Glomerular visceral epithelial cell (primary cell): ENCODE measurements around the gene ZFAND3.
"Not testable (repeated sequence)": the region's sequence is repeated elsewhere in the genome, so short reads cannot be mapped to it uniquely, and the experiment has no call there.

Experiments used
- DNase-seq: peaks from one replicate; pipeline ENCODE4 v3.0.0-alpha.2; 2016; ENCODE audit errors: extremely low spot score

ZFAND3 gene

DNA sequence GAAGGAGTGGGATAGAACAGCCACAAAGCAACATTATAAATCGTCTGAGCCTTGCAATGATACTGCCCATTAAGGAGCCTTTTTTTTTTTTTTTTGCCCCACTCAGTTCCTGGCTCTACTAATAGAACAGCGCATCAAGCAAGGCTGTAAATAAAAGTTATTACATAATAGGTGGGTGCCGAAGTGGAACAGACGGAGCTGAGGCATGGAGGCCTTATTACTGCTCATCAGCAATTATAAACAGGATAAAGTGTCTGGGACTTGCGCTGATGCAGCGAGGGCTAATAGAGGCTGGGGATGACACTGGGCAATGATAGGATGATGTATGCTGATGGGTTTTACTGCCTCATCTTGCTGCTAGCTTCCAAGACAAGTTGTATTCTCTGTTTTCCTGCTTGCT, 272.1 kb downstream of the ZFAND3 start:
- DNase-seq = no peak

DNA sequence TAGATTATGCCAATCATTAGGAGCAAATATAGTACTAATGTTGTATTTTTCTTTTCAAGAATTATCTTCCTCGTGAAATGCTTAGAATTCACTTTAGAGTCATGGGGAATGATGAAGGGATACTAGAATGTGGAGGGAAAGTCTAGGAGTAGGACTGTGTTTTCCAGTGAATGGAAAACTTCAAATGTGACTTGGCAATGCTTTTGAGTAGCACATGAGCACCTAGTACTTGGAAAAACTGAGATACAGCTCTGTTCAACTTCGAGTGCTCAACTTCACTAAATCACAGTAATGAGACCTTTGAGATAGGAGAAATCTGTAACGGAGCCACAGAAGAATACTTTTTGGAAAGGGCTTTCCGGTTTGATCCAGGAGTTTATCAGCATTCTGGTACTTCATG, 272.9 kb downstream of the ZFAND3 start:
- DNase-seq = no peak

GRCh38 chr6:38092964-38093363, 273.4 kb downstream of the ZFAND3 start:
- no peak for DNase-seq

- peak; percentile 13 for DNase-seq
These were observed 275.5 kb downstream of the ZFAND3 start for GRCh38 chr6:38095054-38095453.

DNA sequence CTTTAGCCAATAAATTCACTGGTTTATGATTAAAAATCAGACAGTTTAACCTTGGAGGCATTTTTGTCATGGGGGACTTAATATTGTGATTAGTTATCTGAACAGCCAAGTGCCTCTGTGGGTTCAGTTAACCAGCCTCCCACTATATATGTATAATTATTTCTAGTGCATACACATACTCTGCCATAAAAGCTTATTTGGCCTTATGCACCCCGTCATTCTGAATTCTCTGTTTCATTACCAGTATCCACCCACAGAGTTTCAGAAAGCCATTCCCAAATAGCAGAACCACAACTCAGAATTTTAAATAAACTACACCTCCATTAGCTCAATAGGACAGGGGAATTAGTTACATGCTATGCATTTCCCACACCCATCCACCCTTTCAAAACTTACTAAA, 279.7 kb downstream of the ZFAND3 start:
- DNase-seq = no peak

DNA sequence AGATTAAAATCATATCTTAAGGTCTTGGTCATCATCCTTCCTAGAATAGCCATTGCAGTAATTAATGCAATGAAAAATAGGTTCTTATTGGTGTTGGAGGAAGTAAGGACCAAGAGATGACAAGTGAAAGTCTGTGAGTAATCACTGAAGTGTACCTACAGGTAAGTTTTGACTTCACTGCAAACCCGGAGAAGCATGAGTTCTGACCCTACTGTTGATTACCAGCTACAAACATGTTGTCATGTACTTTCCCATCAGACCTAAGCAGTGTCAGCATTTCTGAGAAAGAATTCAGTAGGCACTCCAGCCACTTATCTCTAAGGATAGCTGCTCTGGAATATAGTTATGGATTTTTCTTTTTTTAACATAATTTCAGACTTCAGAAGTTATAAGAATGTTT, 280.9 kb downstream of the ZFAND3 start:
- no peak for DNase-seq

DNA sequence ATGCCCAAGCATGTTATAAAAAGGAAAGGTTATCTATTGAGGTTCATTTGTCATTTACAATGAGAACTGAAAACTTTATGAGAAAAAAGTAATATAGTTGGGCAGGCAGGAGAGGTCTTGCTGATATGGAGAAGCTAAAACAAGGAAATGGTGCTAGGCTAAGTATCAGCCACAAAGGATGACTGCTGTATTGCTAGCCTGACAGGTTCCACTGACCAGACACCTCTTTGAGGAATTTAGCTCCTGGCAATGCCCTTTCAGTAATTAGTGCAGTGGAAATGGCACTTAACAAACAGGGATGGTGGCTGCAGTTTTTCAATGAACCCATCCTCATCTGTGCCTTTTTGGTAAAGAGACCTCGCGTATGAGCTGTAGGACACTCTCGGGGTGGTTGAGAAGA, 284.4 kb downstream of the ZFAND3 start:
- no peak for DNase-seq

GRCh38 chr6:38105066-38105465, 285.5 kb downstream of the ZFAND3 start:
- DNase-seq = no peak

- DNase-seq = no peak
These were observed 287.5 kb downstream of the ZFAND3 start for GRCh38 chr6:38107073-38107472.

DNA sequence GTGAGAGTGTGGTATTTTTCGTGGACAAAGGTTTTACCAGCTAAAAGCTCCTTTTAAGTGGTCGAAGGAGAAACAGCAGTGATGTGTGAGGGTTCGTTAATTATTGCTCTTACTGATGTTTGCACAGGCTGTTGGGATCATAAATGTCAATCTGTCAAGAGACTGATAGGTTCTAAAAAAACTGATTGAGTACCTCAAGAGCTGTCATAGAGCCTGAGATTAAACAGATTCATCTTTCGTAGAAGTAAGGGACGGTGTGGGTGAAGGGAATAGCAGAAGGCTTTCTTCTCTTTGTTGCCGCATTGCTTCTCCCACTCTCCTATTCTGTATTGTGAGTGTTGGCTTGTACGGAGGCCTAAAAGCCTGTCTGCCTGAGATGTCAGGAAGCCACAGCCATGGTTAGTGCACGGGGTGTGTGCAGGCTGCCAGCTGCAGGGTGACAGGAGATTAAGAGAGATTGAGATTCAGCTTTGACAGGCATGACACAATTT, 291.0 kb downstream of the ZFAND3 start:
- DNase-seq = no peak

- no peak for DNase-seq
These were observed 292.7 kb downstream of the ZFAND3 start for GRCh38 chr6:38112181-38112580.

GRCh38 chr6:38113825-38114576, 294.5 kb downstream of the ZFAND3 start:
- no peak for DNase-seq

DNA sequence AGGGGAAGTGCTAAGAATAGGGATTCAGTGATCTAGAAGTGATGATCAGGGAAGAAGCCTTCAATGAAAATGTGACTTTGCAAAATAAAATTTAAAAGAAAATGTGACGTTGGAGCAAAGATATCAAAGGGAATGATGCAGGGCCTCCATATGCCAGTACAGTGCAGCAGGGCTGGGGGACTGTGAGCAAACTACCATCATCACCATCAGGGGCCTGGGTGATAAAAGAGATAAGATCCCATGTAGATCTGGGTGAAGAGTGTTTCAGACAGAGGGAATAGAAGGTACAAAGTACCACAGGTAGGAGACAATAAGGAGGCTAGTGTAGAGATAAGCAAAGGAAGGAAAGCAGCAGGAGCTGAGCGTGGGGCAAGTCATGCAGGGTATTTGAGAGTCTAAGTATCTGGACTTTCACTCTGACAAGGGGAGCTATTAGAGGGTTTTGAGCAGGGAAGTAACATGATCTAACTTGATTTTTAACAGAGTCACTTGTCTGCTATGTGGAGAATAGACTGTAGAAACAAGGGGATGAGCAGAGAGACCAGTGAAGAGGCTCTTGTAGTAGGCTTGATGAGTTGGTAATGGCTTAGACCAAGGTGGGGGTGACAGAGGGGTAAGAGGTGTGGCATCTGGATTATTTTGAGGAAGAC, 295.6 kb downstream of the ZFAND3 start:
- no peak for DNase-seq

DNA sequence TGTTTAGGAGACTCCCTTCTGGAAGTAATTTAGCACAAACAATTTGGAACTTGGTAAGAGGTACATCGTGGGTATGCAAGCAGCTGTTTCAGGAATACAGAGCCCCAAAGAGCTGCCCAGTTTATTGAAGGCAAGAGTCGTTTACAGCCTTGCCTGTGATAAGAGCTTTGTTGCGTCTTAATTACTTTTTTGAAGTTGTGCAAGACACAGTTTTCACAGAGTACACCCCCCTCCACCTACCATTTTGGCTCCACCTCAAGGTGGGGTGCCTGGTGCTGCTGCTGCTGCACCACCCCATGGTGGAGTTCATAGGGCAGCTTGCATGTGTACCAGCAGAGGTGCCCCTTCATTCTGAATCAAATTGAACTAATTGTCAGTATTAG, 296.1 kb downstream of the ZFAND3 start:
- no peak for DNase-seq

GRCh38 chr6:38116248-38116647, 296.7 kb downstream of the ZFAND3 start:
- no peak for DNase-seq

DNA sequence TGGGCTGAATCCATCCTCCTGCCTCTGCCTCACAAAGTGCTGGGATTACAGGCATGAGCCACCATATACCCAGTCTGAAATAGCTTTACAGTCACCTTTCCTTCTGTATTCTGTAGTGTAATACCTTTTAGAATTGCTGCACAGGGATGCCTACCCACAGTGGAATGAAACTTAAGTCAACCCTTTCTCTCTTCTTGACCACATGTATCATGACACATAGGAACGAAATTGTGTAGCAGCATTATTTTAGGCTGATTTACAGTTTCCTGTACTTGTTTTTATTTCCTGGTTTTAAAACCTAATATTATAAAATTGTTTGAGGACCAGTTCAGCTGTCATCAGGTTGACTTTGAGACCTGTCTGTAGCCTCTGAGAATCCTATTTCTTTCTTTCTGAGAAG, 297.8 kb downstream of the ZFAND3 start:
- peak; percentile 21 for DNase-seq

DNA sequence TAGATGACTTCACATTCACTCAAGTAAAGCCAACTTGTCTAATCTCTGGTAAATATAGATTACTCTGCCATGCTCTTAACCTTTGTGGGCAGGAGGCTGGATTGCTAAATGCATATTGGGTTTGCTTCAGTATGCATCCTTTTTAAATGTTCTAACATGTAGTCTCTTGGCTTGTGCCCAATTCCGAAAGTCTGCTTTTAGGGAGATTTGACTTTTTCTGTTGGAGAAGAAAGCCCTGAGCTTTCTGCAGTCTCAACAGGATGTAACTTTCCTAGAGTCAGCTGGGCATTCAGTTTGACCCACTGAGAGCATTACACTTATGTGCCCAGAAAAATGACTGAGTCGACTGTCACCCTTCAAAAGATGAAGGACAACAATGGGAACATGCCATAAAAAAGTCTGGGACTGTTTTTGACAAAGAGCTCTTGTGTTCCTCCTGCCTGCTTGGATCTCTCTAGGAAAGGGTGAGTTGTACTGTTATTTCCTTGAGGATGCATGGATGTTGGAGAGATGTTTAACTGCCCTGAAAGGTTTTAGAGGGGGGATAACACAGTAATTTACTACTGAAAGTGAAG, 299.4 kb downstream of the ZFAND3 start:
- no peak for DNase-seq

DNA sequence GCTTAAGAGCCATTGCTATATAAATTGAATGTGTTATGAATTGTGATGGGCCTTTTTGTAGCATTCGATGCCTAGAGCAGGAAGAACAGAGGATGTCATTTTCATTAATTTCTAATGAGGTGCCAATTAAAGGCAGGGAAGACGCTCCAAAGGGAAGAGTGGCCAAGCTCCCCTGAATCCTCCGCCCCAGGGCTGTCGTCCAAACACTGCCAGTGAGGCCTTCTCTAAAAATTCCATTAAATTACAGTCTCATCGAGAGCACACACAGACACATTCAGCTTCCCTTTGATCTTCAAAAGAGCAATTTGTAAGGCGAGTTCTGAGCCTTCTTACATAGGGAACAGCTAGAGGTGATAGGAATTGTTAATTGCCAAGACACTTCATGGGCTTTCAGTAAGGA, 300.0 kb downstream of the ZFAND3 start:
- DNase-seq = no peak

- not testable (repeated sequence) for DNase-seq
These were observed 304.8 kb downstream of the ZFAND3 start for GRCh38 chr6:38124224-38124926.

DNA sequence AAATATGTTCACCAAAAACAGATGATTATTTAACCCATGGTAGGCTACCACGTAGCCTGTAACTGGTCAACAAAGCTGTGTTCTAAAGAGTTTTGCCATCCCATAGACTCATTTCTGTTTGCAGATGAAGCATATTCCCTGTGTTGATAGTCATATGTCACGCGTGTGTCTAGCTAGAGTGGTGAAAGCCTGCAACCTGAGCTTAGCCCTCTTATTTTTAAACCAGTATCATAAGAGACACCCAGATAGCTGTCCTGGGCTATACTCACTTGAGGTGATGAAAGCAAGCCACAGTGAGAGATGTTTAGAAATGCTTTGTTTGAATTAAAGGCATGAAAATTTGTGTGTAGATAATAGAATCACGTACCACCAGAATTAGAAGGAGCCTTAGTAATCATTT, 307.8 kb downstream of the ZFAND3 start:
- no peak for DNase-seq

DNA sequence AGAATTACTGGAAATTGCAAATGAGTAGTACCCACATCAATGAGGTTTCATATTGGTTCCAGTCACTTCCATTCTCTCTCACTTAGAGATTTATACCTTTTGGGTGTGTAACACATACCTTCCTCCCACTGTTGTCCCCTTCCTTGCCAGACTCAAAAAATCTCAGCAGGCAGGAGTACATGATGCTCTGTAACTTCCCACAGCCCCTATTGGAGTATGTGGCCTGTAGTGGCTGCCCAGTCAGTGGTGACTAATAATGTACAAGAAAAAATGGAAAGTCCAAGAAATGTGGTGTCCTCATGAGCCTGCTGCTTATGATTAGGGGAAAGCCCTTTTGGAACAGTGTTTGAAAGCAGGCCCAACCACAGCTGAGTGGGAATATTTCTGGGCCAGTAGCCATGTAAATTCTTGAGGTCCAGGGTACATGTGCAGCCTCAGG, 312.0 kb downstream of the ZFAND3 start:
- peak; percentile 86 for DNase-seq

- no peak for DNase-seq
These were observed 314.6 kb downstream of the ZFAND3 start for GRCh38 chr6:38133932-38134703.
